ENCODE results near the gene PROX2. TPM values are rescaled to one million over a fixed set of nuclear protein-coding genes. Genes with fewer than 3 reads are reported as not detected.

PROX2 gene, protein sequence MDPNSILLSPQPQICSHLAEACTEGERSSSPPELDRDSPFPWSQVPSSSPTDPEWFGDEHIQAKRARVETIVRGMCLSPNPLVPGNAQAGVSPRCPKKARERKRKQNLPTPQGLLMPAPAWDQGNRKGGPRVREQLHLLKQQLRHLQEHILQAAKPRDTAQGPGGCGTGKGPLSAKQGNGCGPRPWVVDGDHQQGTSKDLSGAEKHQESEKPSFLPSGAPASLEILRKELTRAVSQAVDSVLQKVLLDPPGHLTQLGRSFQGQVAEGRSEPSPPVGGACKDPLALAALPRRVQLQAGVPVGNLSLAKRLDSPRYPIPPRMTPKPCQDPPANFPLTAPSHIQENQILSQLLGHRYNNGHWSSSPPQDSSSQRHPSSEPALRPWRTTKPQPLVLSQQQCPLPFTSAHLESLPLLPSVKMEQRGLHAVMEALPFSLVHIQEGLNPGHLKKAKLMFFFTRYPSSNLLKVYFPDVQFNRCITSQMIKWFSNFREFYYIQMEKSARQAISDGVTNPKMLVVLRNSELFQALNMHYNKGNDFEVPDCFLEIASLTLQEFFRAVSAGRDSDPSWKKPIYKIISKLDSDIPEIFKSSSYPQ
- not detected for total RNA-seq
- long read RNA-seq, partial matches to known transcripts = 0 of 2 reads
- long read RNA-seq, other reads (novel, unspliced or antisense) = 2 of 2 reads

DNA sequence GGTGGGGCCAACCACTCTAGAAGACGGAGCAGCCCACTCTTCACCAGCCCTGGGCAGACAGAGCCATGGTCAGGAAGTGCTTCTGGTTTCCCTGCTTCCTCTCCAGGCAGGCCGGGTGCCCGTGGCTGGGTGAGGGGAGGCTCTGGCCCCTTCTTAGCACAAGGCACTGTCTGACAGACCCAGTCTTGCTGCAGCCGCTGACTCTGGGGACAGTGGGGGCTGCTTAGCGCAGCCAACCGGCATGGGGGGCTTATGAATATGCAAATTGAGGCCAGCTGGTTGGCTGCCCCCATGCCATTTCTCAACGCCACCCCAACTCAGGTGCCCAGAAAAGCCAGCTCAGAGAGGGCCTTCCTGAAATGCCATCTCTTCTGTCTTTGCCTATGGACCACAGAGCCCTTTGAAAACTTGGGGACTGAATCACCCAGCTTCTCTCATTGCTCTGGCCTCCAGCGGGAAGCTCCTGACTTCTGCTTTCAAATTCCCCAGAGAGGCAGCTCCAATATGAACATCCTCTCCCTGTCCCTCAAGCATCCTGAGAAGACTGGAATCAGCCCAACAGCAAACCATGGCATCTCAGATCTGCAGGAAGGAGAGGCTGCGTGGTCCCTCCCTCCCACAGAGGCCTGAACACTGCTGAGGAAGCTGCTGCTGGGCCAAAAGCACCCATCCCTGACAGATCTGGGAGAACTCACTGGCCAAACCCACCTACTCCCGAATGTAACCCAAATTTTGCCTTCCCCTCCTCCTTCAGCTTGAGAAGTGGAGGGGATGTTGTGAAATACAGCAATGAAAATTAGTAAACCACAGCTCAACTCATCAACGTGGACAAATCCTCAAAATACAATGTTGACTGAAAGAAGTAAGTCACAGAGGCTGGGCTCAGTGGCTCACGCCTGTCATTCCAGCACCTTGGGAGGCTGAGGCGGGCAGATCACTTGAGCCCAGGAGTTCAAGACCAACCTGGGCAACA is at the start of gene PROX2:
Gene PROX2, minus strand, starts transcription at position 205 of the 973 bp plus-strand sequence. CDS start 12,311 bp downstream, outside the sequence.
- no peak for DNase-seq (ENCODE audit: low spot score)
- intact Hi-C loops (cut with DNase I) = no loop called here

DNA sequence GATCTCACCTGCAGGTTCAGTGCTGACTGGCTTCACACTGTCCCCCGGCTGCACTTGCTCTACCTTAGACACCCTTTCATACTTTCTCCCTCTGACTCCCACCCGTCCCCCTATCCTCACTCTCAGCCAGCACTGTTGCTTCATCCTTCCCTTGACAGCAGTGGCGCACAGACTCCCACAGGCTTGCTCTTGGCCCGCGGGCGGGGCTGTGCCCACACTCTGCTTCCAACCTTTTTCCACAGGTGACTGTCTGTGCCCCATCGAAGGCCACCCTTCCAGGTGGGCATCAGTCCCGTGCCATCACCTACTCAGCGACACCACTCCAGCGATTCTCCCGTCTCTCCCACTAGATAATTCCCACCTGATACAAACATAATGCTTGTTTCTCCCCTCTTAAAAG is 48.1 kb upstream of the PROX2 start:
- intact Hi-C loops (cut with DNase I) = loop anchor here (5.0 kb wide), 1 partner anchor 148 kb away; no protein-coding TSS in a partner anchor
- DNase-seq (ENCODE audit: low spot score) = peak; percentile 41

DNA sequence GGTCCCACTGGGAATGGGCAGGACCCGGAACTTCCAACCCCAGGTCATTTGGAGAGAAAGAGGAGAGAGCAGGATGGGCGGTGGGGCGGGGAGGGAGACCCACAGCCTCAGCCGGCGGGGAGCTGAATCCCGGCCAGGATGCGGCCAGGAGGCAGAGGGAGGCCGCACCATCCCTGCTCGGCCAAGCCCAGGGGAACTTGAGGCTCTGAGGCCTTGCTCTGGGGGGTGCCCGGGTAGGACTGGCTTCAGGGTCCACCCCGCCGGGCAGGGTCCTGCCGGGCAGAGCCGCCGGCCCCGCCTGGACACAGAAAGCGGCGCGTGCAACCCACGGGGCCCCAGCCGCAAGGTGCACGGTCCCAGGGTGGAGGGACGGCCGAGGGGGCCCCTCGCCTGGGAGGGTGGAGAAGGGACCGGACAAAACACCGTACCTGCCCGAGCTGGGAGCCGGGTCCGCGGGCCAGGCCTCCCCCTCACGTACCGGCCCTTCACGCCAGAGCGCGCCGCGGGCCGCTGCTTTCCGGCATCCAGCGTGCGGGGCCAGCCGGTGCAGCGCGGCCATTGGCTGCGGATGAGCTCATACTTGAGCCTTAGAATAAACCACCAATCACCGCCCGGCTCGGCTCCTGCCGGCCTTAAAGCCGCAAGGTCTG is 46.9 kb upstream of the PROX2 start, which contains the start of gene RPS6KL1:
Gene RPS6KL1, minus strand, starts transcription at position 509 of the 650 bp plus-strand sequence. CDS start 1,719 bp downstream, outside the sequence.
- intact Hi-C loops (cut with DNase I) = loop anchor here (5.0 kb wide), 1 partner anchor 149 kb away; no protein-coding TSS in a partner anchor

DNA sequence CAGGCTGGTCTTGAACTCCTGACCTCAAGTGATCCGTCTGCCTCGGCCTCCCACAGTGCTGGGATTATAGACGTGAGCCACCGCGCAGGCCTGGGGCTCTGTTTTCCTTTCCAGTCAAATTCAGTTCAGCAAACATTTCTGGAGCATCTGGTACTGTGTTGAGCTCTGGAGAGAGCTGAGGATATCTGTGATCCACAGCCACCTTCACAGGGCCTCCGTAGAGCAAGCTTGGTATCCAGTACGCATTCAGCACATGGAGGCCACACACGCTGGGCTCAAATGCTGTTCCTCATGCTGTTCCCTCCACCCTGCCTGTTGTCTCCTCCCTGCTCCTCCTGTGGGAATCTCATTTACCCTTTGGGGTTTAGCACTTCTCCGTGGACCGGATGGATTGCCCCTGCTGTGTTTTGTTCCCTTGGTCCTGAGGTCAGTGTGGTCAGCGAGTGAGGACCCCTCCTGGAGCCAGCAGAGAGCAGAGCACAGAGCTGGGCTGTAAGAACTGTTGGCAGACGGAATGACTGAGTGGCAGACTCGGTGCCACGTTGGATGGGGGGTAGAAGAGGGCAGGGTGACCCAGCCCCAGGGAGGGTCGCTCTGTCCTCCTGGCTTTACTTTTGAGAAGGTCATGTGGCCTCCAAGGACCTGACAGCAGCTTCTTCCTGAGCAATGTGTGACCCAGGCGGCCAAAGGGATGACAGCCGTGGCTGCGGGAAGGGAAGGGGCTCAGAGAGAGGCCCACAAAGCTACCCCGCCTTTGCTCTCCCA is 46.2 kb upstream of the PROX2 start:
- intact Hi-C loops (cut with DNase I) = loop anchor here (5.0 kb wide), 1 partner anchor 150 kb away; no protein-coding TSS in a partner anchor
- no peak for DNase-seq (ENCODE audit: low spot score)

More for the DNA sequence above, 46.9 kb upstream of the PROX2 start, which contains the start of gene RPS6KL1:
- DNase-seq (ENCODE audit: low spot score) = peak; percentile 90

DNA sequence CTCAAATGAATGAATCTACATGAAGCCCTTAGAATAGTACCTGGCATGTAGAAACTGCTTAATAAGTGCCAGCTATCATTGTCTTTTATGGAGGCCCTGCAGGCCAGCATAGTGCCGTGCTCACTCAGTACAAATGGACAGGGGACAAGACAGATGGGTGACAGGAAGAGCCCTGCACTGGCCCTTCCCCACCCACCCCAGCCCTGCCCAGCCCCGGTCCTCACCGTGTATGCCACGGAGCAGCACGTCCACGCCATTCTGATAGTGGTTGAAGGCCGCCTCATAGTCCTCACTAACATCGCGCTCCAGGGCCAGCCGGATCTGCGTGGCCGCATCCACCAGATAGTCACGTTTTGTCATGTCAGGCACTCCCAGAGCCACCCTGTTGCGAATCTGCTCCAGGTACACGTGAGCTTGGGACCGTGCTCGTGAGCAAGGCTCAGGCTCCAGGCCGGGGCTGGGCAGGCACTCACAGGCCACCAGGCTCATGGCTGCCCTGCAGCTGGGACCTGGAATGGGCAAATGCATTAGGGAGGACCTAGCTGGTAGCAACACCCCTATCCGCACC is 45.2 kb upstream of the PROX2 start:
- intact Hi-C loops (cut with DNase I) = loop anchor here (5.0 kb wide), 1 partner anchor 151 kb away; no protein-coding TSS in a partner anchor
- no peak for DNase-seq (ENCODE audit: low spot score)

DNA sequence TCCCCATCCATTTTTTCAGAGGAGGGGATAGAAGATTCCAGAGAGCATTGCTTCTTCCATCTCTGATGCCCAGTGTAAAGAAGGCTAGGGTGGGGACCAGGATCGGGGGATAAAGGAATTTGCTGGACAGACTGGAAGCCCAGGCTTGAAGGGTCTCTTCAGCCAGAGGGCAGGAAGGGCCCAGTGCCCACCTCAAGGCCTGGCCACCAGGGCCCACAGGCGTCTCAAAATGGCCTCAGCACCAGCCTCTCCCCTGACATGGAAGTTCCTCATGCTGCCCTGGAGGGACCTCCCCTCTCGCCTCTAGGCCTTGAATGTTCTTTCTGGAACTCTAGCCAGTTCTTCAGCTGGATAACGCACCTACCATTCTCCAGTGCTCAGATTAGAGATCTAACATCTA is 44.3 kb upstream of the PROX2 start:
- intact Hi-C loops (cut with DNase I) = loop anchor here (5.0 kb wide), 1 partner anchor 152 kb away; no protein-coding TSS in a partner anchor
- DNase-seq (ENCODE audit: low spot score) = no peak

DNA sequence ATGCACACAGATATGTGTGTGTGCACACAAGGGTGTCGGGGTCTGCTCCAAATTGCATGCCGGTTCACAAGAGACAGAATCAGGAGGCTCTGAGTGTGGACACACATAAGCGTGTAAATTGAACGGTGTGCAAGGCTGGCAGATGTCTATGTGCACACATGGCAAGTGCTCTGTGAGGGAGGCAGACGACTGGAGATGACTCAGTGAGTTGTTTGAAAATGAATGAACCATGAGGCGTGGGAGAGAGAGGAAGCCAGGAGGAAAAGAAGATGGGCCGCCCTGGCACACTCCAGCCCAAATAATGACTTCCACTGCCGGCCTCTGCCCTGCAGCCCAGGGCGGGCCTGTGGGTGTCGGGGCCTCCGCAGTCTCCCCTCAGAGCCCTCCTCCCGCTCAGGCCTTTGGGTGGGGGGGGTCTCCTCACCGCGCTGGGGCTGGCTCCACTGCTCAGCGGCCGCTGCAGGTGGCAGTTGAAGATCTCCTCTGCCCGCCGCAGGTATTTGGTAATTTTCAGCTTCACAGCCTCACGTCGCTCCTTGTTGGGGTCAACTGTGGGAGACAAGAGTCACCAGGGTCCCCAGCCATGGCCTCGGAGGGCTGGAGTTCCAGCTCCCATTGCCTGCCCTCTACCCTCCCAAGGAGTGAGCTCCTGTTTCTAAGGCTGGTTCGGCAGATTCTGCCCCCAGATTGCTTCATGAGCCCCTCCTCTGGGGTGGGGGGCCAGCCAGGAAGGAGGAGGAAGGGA is 43.6 kb upstream of the PROX2 start:
- intact Hi-C loops (cut with DNase I) = loop anchor here (5.0 kb wide), 2 partner anchors 93 to 153 kb away; no protein-coding TSS in a partner anchor
- DNase-seq (ENCODE audit: low spot score) = no peak

DNA sequence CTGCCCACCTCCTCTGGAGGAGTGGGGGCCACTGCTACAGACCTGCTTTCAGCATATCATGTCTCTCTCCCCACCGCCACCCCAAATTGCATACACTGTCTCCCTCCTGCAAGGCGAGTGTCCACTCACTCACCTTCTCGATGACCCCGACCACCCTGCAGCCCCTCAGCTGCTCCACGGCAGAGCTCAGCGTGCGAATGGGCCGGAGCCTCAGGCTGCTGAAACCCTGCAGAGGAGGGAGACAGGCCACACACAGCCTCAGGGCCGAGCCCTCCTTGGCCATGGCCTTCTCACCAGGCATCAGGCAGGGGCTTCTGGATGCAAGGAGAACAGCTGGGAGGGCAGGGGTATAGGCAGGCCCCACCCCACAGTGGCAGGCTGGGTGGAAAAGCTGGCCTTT is 42.4 kb upstream of the PROX2 start:
- DNase-seq (ENCODE audit: low spot score) = no peak
- intact Hi-C loops (cut with DNase I) = loop anchor here (5.0 kb wide), 1 partner anchor 94 kb away; no protein-coding TSS in a partner anchor

DNA sequence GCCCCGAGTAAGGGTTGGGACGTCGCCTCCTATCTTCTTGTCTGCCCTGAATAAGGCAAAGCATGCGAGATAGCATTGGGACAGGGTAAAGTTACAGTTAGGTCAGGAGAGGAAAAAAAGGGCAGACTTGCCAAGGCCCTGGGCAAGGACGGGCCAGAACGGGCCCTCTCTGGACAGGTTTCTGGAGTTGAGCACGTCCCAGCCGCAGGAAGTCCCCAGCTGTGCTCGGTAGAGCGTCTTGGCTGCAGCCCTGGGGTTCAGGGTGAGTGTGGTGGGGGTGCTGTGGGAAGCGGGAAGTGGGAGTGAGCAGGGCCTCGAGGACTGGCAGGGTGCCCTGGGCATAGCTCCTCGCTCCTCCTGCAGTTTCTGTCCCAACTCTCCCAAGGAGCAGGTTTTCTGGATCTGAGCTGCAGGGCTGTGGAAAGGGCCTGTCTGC is 41.7 kb upstream of the PROX2 start:
- no peak for DNase-seq (ENCODE audit: low spot score)
- intact Hi-C loops (cut with DNase I) = loop anchor here (5.0 kb wide), 1 partner anchor 95 kb away; no protein-coding TSS in a partner anchor

DNA sequence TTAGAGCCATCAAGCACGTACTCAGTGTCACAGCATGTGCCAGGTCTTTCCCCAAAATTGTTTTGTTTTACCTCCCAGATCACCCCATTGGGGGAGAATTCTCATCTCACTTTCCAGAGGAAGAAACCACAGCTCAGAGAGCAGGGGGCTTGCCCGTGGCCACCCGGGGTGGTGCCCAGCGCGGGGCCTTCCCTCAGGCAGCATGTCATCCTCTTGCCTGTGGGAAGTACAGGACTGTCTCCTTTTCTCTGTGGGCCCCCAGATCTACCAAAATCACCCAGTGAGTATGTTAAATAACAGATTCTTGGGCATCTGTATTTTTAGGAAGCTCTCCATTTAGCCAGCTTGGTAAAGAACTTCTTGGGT is 41.2 kb upstream of the PROX2 start:
- intact Hi-C loops (cut with DNase I) = loop anchor here (5.0 kb wide), 1 partner anchor 95 kb away; no protein-coding TSS in a partner anchor

DNA sequence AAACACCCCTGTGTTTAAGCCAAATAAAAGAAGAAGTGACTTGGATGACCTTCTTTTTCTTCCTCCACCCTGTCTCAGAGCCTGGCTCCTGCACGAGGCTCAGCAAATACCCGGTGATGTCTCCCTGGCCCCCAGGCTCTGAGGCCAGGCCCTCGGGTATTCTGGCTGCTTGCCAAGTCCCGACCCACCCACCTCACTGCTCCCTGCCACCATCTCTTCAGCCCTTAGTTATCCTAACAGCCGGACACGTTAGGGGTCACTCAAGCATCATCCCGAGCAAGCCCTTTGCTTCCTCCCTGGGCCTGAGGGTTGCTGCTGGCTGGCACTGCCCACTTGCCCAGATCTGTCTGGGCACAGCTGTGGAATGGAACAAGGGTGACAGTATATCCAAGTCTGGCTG is 39.9 kb upstream of the PROX2 start:
- DNase-seq (ENCODE audit: low spot score) = no peak
- intact Hi-C loops (cut with DNase I) = loop anchor here (2.0 to 5.0 kb wide), 2 partner anchors 96 to 173 kb away; no protein-coding TSS in a partner anchor

More for the DNA sequence above, 41.2 kb upstream of the PROX2 start:
- no peak for DNase-seq (ENCODE audit: low spot score)

DNA sequence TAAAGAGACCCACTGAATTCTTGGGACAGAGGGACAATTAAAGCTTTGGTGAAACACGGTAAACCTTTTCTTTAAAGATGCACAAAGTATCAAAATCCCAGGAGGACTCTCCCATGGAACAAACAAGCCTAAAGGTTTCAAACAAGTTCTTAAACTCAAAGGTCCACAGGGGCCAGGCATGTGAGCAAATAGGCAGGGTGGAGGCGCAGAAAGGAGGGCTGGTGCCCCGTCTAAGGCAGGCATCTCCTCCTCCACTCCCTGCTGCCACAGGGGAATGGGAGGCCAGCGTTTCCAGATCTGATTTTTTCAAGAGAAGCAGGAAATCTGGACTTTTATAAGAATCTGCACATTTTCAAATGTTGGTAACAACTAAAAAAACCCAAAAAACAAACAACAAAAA is 39.5 kb upstream of the PROX2 start:
- DNase-seq (ENCODE audit: low spot score) = no peak
- intact Hi-C loops (cut with DNase I) = loop anchor here (2.0 to 5.0 kb wide), 2 partner anchors 97 to 173 kb away; no protein-coding TSS in a partner anchor

DNA sequence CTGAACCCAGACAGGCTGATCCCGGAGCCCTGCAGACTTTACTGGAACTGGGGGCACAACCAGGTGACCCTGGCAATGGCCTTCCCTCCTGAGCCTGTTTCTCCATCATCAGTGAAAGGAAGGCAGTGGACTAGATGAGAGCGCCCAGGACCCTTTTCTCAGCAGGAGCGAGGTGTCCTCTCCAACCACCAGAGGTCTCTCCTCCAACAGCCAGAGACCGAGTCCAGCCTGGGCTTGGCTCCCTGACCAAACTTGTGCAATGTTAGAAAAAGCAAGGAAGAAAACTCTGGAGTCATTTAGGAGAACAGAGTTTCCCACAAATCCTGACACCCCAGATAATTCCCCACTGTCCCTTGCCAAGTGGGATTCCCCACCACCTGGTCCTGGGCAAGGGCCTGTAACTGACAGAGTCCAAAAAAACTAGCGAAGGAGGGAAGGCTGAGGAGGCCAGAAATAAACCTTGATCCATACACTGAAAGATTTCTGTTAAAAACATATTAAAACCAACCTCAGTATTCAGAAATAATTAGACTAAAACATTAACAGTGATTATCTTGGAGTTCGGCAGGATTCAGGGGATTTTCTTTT is 38.1 kb upstream of the PROX2 start:
- intact Hi-C loops (cut with DNase I) = loop anchor here (2.0 kb wide), 1 partner anchor 175 kb away; no protein-coding TSS in a partner anchor
- peak; percentile 81 for DNase-seq (ENCODE audit: low spot score)

DNA sequence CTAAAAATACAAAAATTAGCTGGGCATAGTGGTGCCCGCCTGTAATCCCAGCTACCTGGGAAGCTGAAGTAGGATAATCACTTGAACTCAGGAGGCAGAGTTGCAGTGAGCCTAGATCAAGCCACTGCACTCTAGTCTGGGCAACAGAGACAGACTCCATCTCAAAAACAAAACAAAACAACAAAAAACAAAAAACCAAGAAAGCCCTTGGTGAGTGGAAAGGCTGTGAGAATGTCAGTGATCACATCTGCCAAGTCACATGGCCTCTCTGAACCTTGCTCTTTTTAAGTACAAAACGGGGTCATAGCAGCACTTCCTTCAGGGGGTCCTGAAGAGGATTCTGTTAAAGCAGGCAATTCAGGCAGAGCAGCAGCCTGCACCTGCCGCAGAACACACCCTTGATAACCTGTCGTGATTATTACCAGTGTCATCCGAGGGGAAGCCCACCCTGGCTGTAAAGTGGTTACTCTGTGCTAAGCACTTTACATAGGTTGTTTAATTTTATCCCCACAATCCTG is 37.5 kb upstream of the PROX2 start:
- intact Hi-C loops (cut with DNase I) = no loop called here

DNA sequence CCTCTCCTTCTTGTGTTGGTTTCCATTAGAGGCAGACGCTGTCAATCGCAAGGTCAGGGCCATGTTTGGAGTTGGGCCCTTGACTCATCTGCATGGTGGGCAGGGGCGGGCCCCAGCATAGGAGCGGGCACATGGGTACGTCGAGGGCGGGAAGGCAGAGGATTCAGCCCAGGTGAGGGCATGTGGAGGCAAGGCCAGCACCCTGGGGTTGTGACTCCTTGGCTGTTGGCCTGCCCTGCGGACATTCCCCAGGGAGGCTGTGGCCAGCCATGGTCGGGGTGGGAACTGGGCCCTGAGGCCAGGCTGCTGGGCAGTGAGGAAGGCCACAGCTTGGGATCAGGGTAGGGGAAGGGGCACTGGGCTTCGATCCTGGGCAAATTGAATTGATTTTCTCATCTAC is 36.9 kb upstream of the PROX2 start:
- intact Hi-C loops (cut with DNase I) = no loop called here
- DNase-seq (ENCODE audit: low spot score) = no peak

More for the DNA sequence above, 37.5 kb upstream of the PROX2 start:
- no peak for DNase-seq (ENCODE audit: low spot score)

DNA sequence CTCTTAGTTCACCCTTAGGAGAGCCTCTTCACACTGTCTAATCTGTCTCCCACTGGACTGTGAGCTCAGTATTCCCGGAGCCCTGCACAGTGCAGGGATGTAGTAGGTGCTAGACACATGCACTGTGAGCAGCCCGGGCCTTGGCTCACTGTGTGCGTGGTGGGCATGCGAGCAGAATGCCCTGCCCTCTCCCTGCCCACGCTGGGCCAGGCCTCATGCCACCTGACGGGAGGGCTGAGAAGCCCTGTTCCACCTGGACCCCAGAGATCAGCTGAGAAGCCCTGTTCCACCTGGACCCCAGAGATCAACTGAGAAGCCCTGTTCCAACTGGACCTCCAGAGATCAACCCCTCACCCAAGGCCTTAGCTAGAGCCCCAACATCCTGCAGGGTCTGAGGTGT is 36.2 kb upstream of the PROX2 start:
- intact Hi-C loops (cut with DNase I) = no loop called here

More for the DNA sequence above, 36.2 kb upstream of the PROX2 start:
- no peak for DNase-seq (ENCODE audit: low spot score)
